NCI-H2107 treated with DMSO at 0.1 percent for 48 hours (cell line): ENCODE results near the gene TSPY8.
"Not testable (repeated sequence)": the region's sequence is repeated elsewhere in the genome, so short reads cannot be mapped to it uniquely, and the experiment has no call there.

ENCODE experiments used
- DNase-seq: peaks from one replicate; lab custom pipeline; 2025; ENCODE audit not compliant: unreplicated experiment; lab: John Stamatoyannopoulos, UW

The TSPY8 gene, protein sequence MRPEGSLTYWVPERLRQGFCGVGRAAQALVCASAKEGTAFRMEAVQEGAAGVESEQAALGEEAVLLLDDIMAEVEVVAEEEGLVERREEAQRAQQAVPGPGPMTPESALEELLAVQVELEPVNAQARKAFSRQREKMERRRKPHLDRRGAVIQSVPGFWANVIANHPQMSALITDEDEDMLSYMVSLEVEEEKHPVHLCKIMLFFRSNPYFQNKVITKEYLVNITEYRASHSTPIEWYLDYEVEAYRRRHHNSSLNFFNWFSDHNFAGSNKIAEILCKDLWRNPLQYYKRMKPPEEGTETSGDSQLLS

GRCh38 chrY:9357497-9357896 is at the start of gene TSPY8:
Gene TSPY8 (plus strand): TSS chrY:9357797. CDS start chrY:9357843, 46 bp downstream.
- not testable (repeated sequence) for DNase-seq

DNA sequence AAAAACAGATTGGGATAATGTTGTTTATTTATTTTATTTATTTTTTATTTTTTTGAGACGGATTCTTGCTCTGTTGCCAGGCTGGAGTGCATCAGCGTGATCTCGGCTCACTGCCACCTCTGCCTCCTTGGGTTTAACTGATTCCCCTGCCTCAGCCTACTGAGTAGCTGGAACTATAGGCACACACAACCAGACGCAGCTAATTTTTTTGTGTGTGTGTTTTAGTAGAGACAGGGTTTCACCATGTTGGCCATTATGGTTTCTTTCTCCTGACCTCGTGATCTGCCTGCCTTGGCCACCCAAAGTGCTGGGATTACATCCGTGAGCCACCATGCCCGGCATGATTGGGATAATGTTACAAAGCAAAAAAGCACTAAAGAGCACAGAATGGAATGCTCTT is 36.6 kb upstream of the TSPY8 start:
- no peak for DNase-seq

GRCh38 chrY:9337164-9337563 is 20.4 kb upstream of the TSPY8 start, which contains the start of gene TSPY4:
Gene TSPY4 (plus strand): TSS chrY:9337464. CDS start chrY:9337510, 46 bp downstream.
- not testable (repeated sequence) for DNase-seq

DNA sequence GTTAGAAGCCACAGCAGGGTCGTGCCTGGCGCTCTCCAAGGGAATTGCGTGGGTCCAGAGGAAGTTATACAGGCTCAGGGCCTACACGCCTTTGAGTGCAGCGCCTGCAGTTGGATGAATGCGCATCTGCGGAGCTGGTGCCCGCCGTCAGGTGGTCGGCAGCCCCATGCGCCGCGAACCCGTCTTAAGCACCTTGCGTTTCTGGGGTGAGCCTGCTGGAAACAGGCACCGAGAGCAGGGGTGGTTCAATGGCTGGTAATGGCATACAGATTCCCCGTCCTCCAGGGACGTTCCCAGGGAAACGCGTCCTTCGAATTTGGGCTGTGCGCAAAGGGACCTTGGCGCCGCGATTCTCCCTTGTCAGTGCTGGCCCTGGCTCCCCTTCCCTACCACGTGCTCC is 38.9 kb downstream of the TSPY8 start:
- not testable (repeated sequence) for DNase-seq

DNA sequence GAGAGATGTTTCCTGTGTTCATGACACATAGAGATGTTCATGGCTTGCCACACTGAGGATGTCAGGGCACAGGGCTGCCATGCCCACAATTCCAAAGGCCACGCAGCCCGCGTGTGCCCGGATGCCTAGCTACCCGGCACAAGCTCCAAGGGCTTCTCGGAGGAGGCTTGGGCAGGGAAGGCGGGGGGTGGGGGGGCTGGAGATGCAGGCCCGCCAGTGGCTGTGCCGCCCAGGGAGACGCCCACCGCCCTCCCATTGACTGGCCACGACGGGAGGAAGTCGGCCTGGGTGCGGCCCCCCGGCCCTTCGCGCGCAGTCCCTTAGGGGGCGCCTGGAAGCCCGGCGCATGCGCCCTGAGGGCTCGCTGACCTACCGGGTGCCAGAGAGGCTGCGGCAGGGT is 40.5 kb downstream of the TSPY8 start, which contains the start of gene TSPY3:
TSPY3 (plus strand) TSS at position 301 of the 400 bp plus-strand sequence; CDS start at position 347, 46 bp downstream.
- DNase-seq, result not testable (repeated sequence)
